HT1080 (cell line): ENCODE results near the gene BRD3OS. TPM values are rescaled to one million over a fixed set of nuclear protein-coding genes. Genes with fewer than 3 reads are reported as not detected.
A peak's percentile ranks its signal among the peaks of the same experiment; 100 is the strongest.
"Not testable (repeated sequence)": the region's sequence is repeated elsewhere in the genome, so short reads cannot be mapped to it uniquely, and the experiment has no call there.

Experiments
- DNase-seq: peaks from one replicate; pipeline ENCODE4 v3.0.0-alpha.2; 2015; ENCODE audit warnings: low read depth
- total RNA-seq: library from RNA; depleted of rRNA; stranded (reverse); fragments of >200 nt; shearing (Covaris generic); gene quantifications from 2 replicates; pipeline ENCODE4 v1.2.3, GENCODE V29; 2014

The BRD3OS gene
- total RNA-seq, 1 experiment from 2014 or later, result 28.4 TPM

DNA sequence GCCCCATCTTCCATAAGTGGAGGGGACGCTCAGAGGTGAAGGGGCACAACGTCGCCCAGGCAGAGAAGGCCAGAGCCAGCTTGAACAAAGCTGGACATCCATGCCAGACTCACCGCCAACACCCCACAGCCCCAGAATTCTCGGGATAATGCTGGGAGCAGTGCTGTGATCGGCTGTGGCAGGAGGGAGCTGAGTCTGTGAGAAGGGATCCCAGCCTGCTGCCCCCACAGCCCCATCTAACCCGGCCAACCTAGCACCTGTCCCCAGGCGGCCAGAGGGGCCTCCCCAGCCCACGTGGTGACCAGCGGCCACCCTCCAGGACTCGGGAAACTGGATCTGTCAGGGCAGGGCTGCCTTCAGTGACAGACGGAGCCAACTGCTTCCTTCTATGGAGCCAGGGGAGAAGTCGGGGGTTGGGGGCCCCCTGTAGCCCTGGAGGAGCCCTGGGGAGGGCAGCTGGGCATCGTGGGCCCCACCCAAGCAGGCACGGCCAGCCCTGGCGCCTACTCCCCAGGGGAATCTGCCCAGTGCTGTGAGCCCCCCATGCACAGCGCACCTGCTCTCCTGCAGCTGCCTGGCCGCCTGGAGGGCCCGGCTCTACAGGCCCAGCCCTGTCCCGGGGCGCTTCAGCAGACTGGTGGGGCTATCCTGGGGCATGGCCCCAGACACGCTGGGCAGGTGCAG, 36.5 kb downstream of the BRD3OS start:
- no peak for DNase-seq

DNA sequence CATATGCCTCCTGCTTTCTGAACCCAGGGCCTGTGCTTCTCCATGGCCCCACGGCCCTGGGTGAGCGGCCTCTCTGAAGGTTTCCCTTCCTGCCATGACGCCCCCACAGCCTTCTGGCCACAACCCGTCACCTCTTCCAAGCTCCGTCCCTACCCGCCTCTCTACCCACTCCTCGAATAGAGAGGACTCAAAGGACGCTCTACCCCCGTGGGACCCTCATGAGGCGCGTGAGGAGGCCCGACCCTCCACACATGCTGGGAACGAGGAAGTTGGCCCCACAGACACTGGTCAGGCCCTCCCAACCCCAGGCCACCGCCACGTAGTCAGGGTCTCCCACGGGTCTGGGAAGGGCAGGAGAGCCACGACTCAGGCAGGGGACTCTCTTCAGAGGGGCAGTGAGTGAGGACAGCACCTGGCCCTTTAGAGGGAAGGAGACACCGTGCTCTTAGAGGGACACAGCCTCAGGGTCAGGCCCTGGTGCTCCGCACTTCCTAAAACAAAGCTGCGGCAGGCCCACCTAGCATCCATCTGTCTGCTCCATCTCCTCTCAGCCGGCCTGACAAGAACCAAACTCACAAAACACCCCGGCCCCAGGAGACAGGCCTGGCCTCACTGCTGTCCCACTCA, 37.3 kb downstream of the BRD3OS start:
- no peak for DNase-seq

DNA sequence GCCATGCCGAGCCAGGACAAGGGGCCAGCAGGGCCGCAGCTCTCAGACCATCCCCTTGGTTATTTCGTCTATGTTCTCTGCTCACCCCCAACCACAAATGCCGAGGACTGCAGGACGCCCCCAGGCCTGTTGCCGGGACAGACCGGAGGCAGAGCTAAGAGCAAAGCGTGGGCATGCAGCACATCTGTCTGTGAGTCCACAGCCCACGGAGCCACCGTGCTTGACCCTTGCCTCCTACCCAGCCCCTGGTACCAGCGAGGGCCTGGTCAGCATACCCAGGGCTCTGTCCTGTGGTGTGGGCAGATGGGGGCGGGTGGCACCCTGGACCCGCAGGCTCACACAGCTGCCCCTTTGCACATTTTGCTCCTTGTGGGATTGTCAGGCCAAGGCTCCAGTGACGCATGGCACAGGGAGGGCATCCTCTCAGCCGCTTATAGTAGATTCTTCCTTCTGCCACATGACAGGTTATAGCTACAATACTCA, 37.8 kb downstream of the BRD3OS start:
- DNase-seq, result no peak

DNA sequence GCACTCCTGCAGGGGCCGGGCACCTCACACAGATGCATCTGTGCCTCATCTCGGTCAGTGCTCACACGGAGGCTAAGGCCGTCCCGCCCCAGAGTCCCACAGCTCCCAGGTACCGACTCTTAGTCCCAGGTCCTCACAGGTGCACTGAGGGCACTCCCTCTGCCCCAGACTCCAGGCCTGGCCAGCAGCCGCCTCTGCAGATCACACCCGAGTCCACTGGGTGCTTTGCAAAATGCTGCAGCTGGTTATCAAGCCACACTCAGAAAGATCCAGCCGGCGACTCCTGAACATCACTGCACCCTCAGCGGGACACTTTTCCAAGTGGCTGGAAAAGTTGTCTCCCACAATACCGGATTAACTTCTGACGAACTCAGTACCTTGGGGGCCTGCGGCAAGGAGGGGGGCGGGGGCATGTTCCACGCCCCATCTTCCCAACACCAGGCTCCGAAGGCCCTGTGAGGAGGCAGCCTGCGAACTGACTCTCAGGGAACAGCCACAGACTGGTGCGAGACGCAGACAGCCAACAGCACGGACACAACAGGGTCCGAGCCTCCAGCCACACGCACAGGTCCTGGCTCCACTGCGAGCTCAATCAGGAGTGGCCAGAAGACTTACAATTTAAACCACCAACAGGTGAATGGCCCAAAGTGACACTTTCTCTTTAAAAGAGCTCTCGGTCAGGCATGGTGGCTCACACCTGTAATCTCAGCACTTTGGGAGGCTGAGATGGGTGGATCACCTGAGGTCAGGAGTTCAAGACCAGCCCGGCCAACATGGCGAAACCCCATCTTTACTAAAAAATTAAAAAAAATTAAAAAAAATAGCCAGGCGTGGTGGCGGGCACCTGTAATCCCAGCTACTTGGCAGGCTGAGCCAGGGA, 38.5 kb downstream of the BRD3OS start:
- no peak for DNase-seq

DNA sequence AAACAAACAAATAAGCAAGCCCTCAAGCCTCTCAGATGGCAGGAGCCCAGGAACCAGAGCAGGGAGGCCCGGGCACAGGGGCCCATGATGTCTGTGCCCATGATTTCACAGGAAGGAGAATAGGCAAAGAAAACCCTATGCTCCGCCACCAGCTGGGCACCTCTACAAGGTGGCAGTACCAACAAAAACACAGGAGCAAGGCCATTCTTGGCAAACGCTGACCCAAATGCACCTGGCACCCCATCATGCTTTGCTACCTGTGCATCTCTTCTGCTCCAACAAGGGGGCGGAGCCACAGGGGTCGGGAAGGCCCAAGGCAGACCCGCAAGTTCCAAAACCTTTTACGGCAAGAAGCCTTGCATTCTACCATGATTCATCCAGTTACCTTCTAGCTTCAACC, 39.4 kb downstream of the BRD3OS start:
- DNase-seq, result no peak

DNA sequence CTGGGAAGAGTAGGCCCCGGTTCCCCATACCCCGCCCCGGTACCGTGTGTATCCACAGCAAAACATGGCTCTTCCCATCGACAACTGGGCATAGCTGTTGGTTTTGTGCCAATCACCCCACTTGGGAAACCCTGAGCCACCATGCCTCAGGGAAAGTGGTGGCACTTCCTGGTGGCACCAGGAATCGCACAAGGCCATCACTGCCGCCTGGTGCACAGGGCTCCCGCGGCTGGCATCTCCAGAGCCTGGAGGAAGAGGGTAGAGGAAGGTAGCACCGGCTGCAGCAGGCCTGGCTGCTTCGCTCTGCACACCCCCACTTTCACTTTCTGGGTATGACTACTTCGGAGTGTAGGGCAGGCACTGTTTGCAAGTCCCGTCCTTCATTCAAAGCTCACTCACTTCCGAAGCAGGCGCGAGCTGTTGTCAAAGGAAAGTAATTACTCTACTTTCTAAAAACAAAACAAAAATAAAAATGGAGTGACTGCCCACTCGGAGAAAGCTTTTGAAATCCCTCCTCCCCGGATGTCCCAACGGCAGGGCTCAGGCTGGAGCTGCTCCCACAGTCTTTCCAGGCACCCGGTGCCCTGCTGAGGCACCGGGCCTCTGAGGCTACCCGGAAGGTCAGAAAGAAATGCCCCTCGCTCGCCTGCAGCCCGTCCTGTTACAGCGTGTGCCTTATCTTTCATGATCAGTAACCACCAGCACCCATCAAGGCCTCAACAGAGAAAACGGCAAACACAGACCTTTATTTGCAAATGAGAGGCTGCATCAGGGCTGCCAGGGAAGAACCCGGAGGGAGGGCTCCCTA, 40.5 kb downstream of the BRD3OS start:
- DNase-seq, result peak; percentile 37

DNA sequence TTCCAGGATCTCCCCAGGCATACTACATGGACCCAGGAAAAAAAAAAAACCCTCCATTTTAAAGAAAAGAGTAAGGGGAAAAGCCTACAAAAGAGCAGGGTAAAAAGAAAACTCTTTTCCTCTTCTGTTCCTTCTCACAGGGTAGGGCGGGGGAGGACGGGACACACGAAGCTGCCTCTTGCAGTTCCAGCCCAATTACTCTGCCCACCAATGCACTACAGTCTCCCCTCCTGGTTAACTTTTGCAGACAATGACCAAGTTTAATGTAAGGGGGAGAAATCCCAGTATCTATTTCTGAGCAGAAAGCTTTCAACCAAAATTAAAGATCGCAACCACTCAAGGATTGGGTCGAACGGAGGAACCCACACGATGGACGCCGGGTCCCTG, 41.2 kb downstream of the BRD3OS start:
- DNase-seq, result no peak

DNA sequence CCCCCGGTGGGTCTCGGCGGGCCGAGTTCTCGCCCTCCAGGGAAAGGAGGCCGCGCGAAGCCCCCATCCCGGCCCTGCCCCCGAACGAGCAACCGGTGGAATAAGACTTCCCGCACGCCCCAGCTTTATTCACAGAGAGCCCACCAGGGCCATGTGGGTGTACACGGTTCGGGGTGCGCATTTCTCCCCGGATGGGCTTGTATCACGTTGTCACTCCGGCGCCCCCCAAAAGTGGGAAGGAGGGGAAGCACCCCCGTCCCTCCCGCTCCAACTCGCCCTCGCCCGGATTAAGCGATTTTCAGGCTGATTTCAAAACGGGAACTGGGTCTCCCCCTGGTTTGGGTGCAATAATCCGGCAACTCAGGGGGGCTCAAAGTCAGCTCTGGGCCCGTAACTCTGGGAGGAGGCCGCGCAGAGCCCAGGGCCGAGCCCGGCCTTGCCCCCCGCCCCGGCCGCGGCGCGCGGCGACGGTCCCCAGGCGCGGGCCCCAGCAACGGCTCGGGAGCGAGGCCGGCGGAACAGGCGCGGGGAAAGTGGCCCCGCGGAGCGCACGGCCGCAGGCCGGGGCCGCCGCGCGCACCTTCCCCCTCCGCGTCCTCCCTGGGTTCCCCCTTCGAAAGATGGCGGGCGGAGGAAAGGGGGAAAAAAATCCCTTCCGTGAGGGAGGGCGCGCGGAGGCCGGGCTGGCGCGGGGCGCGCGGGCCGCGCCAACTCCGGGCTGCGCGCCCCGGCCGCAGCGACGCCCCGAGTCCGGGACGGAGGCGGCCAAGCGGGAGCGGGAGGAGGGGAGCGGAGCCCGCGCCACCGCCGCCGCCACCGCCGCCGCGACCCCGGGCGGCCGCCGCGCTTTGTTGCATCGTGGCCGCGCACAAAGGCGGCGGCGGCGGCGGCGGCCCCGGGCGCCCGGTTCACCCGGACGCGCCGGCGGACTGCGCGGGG, 41.9 kb downstream of the BRD3OS start:
- DNase-seq, result no peak

DNA sequence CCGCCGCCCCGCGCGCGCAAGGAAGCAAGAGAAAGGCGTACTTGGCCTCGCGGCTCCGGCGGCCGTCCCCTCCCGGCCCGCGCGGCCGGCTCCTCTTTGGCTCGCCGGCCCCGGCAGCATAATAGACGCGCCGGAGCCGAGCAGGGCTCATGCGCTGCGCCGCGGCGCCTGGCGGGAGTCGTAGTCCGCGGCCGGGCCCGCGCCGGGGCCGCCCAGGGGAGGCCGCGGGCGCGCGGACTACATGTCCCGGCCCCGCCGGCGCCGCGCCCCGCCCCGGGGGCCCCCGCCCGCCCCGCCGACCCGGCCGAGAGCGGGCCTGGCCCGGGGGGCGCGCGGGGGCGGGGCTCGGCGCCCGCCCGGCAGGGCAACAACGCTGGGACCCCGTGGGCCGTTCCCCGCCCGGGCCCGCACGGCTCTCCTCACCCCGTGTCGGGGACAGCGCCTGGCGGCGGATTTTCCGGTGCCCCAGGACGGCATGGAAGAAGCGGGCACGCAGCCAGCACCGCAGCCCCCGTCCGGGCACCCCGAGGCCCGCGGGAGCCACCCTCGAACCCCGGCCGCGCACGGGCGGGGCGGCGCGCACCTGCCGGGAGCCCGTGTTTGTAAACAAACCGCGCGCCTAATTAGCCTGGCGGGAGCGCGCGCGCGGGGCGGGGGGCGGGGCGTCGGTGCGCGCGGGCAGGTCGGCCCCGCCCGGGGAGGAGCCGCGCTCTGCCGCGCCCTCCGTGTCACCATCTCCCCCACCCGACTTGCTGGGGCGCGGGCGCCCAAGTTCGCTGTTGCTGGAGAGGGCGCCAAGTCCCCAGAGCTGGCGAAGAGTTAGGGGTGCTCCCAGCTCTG, 42.8 kb downstream of the BRD3OS start, which contains the start of gene BRD3:
BRD3 (minus strand) TSS at position 123 of the 840 bp plus-strand sequence. CDS start 14,549 bp downstream, outside the sequence.
- DNase-seq, result peak; percentile 65

DNA sequence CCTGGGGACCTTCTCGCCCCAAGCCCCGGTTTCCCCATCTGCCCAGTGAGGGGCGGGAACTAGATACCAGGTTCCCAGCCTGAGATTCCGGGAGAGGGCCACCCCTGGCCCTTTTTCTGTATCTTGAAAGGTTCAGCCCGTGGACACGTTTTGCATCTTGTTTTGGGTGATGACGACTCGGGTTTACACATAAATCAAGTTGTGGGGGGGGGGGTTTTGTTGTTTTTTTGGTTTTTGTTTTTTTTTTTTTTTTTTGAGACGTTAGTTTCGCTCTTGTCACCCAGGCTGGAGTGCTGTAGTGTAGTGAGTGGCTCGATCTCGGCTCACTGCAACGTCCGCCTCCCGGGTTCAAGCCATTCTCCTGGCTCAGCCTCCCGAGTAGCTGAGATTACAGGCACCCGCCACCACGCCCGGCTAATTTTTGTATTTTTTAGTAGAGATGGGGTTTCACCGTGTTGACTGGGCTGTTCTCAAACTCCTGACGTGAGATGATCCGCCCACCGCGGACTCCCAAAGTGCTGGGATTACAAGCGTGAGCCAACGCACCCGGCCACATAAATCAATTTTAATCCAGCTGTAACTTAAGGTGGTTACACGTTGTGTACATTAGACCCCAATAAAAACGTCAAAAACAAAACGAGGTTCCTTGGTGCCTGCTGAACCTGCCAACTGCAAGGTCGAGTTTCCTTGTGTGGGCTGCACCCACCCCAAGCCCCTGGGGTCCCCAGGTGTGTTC, 43.6 kb downstream of the BRD3OS start:
- DNase-seq, result no peak

DNA sequence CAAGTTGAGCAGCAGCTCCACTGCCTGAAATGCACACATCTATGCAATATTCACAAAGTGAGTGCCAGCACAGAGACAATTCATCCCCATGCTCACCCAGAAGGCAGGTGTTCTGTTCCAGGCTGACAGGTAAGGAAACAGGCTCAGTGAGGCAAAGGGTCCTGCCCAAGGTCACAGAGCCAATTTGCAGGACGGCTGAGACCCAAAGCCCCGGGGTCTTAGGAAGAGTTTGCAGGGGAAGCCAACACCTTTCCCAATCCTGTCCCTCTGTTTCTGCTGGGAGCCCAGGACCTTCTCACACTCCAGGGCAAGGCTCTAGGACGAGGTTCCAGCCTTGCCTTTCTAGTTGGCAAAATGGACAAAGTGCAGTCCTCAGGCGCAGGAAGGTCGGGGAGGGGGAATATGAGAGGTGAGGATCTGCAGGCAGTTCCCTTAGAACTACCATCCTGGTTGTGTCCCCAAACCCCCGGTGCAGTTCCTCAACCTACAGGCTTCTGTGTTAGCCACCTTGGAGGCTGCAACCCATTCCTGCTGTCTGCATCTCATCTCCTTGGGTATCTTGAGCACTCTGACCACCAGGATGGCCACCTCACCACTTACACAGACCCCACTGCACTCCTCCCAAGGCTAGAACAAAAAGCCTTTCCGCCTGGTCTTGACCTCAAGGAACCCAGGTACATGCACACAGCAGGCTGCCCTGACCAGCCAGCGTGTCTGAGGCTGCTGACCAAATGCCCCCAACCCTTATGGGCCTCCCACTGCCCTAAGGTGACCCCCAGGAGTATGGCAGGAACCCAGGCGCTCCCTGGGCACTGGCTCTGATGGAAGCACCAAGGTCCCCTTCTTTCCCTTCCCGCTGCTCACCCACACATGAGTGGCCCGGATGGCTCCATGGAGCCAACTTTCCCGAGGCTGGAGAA, 44.5 kb downstream of the BRD3OS start:
- no peak for DNase-seq

DNA sequence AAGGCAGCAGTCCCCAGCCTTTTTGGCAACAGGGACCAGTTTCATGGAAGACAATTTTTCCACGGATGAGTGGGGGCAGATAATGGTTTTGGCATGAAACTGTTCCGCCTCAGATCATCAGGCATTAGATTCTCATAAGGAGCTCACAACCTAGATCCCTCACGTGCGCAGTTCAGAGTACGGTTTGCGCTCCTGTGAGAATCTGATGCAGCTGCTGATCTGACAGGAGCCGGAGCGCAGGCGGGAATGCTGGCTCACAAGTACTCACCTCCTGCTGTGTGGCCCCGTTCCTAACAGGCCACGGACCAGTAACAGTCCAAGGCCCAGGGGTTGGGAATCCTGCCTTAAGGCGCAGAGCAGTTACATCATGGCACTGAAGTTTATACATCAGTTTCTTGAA, 45.9 kb downstream of the BRD3OS start:
- DNase-seq, result no peak

DNA sequence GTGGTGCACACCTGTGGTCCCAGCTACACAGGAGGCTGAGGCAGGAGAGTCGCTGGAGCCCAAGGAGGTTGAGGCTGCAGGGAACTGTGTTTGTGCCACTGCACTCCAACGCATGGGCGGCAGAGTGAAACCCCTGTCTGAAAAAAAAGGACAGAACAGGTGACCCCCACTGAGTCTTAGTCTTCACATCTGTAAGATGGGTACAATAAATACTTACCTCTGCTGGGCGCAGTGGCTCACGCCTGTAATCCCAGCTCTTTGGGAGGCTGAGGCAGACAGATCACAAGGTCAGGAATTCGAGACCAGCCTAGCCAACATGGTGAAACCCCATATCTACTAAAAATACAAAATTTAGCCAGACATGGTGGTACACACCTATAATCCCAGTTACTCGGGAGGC, 47.4 kb downstream of the BRD3OS start:
- DNase-seq, result not testable (repeated sequence)

DNA sequence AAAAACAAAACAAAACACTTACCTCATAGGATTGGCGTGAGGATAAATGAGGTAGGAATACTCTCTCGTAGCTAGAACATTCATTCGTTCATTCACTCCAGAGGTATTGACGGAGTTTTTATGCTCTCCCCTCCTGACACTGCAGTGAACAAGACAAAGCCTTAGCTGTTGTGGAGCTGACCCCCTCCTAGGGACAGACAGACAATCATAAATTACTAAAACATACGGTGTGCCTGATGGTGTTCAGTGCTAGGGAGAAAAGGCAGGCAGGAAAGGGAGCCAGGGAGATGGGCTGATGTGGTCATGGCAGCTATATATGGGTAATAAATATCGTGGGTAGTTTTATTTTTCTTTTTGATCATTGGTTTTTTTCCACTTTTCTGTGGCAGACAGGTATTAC, 48.2 kb downstream of the BRD3OS start:
- DNase-seq, result no peak

DNA sequence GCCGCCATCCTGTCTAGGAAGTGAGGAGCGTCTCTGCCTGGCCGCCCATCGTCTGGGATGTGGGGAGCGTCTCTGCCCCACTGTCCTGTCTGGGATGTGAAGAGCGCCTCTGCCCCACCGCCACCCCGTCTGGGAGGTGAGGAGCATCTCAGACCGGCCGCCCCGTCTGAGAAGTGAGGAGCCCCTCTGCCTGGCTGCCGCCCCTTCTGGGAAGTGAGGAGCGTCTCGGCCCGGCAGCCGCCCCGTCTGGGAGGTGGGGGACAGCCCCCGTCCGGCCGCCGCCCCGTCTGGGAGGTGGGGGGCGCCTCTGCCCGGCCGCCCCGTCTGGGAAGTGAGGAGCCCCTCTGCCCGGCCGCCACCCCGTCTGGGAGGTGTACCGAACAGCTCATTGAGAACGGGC, 50.4 kb downstream of the BRD3OS start:
- DNase-seq, result not testable (repeated sequence)

DNA sequence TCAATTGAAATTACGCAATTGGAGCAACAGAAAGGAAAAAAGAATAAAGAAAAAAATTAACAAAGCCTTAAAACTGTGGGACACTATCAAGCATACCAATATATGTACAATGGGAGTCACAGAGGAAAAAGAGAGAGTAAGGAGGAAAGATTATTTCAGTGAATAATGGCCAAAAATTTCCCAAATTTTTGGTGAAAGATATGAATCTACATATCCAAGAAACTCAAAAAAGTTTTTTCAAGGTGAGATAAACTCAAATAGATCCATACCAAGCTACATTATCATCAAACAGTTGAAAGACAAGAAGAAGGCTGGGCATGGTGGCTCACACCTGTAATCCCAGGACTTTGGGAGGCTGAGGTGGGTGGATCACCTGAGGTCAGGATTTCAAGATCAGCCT, 51.4 kb downstream of the BRD3OS start:
- no peak for DNase-seq
